HCT116 (cell line): ENCODE results near the gene LAPTM4A. TPM values are rescaled to one million over a fixed set of nuclear protein-coding genes. Genes with fewer than 3 reads are reported as not detected.

Experiments used
- ATAC-seq: fragments of 200-7000 bp; cut with Tn5 transposase; 2 replicates; pipeline ENCODE4 v1.9.1; 2020; ENCODE audit warnings: mild to moderate bottlenecking, moderate library complexity
- BruUV-seq: library from RNA; stranded (reverse); fragments of 400-500 nt; replicated peaks from 2 replicates; lab custom pipeline; 2021; lab: Mats Ljungman, UMichigan
- CTCF ChIA-PET: fragments of 300-600 bp; sonication (Branson Sonifier 250); formaldehyde crosslinking; loops from one replicate; lab custom pipeline; 2021; ENCODE audit warnings: antibody characterized with exemption; lab: Charles Lee
- POLR2A ChIA-PET: fragments of 300-600, 350-600 bp; sonication (Branson Sonifier 250); formaldehyde crosslinking; loops from one replicate; lab custom pipeline; 2021; ENCODE audit warnings: antibody characterized with exemption; lab: Charles Lee
- RAD21 ChIA-PET, 2 experiments: fragments of 300-600 bp; sonication (Branson Sonifier 250); formaldehyde crosslinking; loops; one replicate each; lab custom pipeline; 2023; ENCODE audit warnings: low total read pairs in 2 of 2; ENCODE audit not compliant: uncharacterized antibody in 2 of 2, unreplicated experiment in 2 of 2, low non-redundant PET in 1 of 2; lab: Charles Lee
- DNase-seq: peaks from one replicate; pipeline ENCODE4 v3.0.0-alpha.2; 2010; ENCODE audit warnings: low read depth, low spot score
- H2AFZ ChIP-seq: fragments of 200-600 bp; shearing (Covaris generic), sonication (generic); 2 replicates; pipeline ENCODE4 v1.6.1; 2017; ENCODE audit warnings: low read depth, mixed run types, mixed read lengths, antibody characterized with exemption, low read length; ENCODE audit not compliant: poor library complexity, severe bottlenecking
- H3K27ac ChIP-seq: 2 replicates; pipeline ENCODE4 v1.5.1; 2012; ENCODE audit warnings: low read depth, low read length
- H3K27me3 ChIP-seq: fragments of 200-600 bp; sonication (generic); 2 replicates; pipeline ENCODE4 v1.6.1; 2016; ENCODE audit warnings: mixed run types, low read length, mixed read lengths; ENCODE audit not compliant: insufficient read depth
- H3K36me3 ChIP-seq, 2 experiments: fragments of 200-500 bp in 1 of 2; fragments of 200-600 bp in 1 of 2; sonication (Bioruptor generic) in 1 of 2; sonication (generic) in 1 of 2; 2 replicates each; pipeline versions ENCODE4 v1.5.1 to v1.6.1; 2014 to 2016; ENCODE audit warnings: low read length in 2 of 2, inconsistent platforms in 1 of 2, mixed read lengths in 1 of 2, mixed run types in 1 of 2; ENCODE audit not compliant: insufficient read depth in 2 of 2, control insufficient read depth in 1 of 2
- H3K4me1 ChIP-seq, 2 experiments: fragments of 200-600 bp in 1 of 2; sonication (generic) in 1 of 2; 2 replicates each; pipeline versions ENCODE4 v1.5.1 to v1.6.1; 2012 to 2017; ENCODE audit warnings: low read length in 2 of 2, inconsistent platforms in 1 of 2, mild to moderate bottlenecking in 1 of 2, mixed read lengths in 1 of 2, mixed run types in 1 of 2, moderate library complexity in 1 of 2; ENCODE audit not compliant: insufficient read depth in 2 of 2, control insufficient read depth in 1 of 2
- H3K4me2 ChIP-seq: fragments of 200-600 bp; sonication (generic); 2 replicates; pipeline ENCODE4 v1.6.1; 2017; ENCODE audit warnings: mixed run types, low read length, mixed read lengths
- H3K4me3 ChIP-seq, 2 experiments: fragments of 200-600 bp in 1 of 2; sonication (generic) in 1 of 2; replicated peaks in 1 of 2; 2 replicates each; pipeline ENCODE4 v1.5.1; 2011 to 2016; ENCODE audit warnings: low read length in 2 of 2, control low read depth in 1 of 2, low read depth in 1 of 2, mild to moderate bottlenecking in 1 of 2, mixed read lengths in 1 of 2, mixed run types in 1 of 2
- H3K79me2 ChIP-seq: fragments of 200-600 bp; sonication (generic); 2 replicates; pipeline ENCODE4 v1.6.1; 2017; ENCODE audit warnings: mild to moderate bottlenecking, mixed run types, low read length, moderate library complexity, mixed read lengths; ENCODE audit not compliant: insufficient read depth
- H3K9ac ChIP-seq: fragments of 200-600 bp; sonication (generic); 2 replicates; pipeline ENCODE4 v1.6.1; 2016; ENCODE audit warnings: low read length, mixed read lengths
- H3K9me2 ChIP-seq: fragments of 200-600 bp; sonication (generic), shearing (Covaris generic); 2 replicates; pipeline ENCODE4 v1.6.1; 2017; ENCODE audit warnings: mixed run types, mild to moderate bottlenecking, moderate library complexity; ENCODE audit not compliant: insufficient read depth
- H3K9me3 ChIP-seq, 2 experiments: fragments of 200-500 bp in 1 of 2; fragments of 200-600 bp in 1 of 2; sonication (Bioruptor generic) in 1 of 2; sonication (generic) in 1 of 2; 2 replicates each; pipeline ENCODE4 v1.6.1; 2014 to 2017; ENCODE audit warnings: low read length in 2 of 2, mixed read lengths in 2 of 2, inconsistent platforms in 1 of 2, low read depth in 1 of 2, mild to moderate bottlenecking in 1 of 2, mixed run types in 1 of 2, moderate library complexity in 1 of 2; ENCODE audit not compliant: control insufficient read depth in 1 of 2, insufficient read depth in 1 of 2
- H4K20me1 ChIP-seq: fragments of 200-600 bp; sonication (generic), shearing (Covaris generic); 2 replicates; pipeline ENCODE4 v1.6.1; 2017; ENCODE audit warnings: mixed run types, mild to moderate bottlenecking, moderate library complexity; ENCODE audit not compliant: insufficient read depth
- ATF3 ChIP-seq: IDR thresholded peaks from 2 replicates; pipeline ENCODE4 v1.6.1; 2012
- CTCF ChIP-seq, 3 experiments: fragments of 200-600 bp in 1 of 3; sonication (generic) in 1 of 3; IDR thresholded peaks in 2 of 3; conservative IDR thresholded peaks in 1 of 3; 2 replicates each; pipeline ENCODE4 v1.5.1; 2012 to 2017; ENCODE audit warnings: low read depth in 2 of 3, low read length in 2 of 3, antibody characterized with exemption in 1 of 3, borderline replicate concordance in 1 of 3, control low read depth in 1 of 3, mild to moderate bottlenecking in 1 of 3, mixed read lengths in 1 of 3, mixed run types in 1 of 3, moderate library complexity in 1 of 3; ENCODE audit not compliant: insufficient read depth in 1 of 3
- EGR1 ChIP-seq: IDR thresholded peaks from 2 replicates; pipeline ENCODE4 v1.6.1; 2012; ENCODE audit warnings: low read depth
- ELF1 ChIP-seq: IDR thresholded peaks from 2 replicates; pipeline ENCODE4 v1.6.1; 2012; ENCODE audit warnings: low read depth, borderline replicate concordance
- EZH2 ChIP-seq: fragments of 200-600 bp; sonication (generic); IDR thresholded peaks from 2 replicates; pipeline ENCODE4 v1.6.1; 2017; ENCODE audit warnings: antibody characterized with exemption, mixed run types
- EZH2phosphoT487 ChIP-seq: fragments of 200-600 bp; IDR thresholded peaks from 2 replicates; pipeline ENCODE4 v1.6.1; 2018; ENCODE audit warnings: antibody characterized with exemption, borderline replicate concordance
- FOSL1 ChIP-seq: IDR thresholded peaks from 2 replicates; pipeline ENCODE4 v1.6.1; 2012; ENCODE audit warnings: low read depth
- JUND ChIP-seq: IDR thresholded peaks from 2 replicates; pipeline ENCODE4 v1.6.1; 2012
- MAX ChIP-seq: IDR thresholded peaks from 2 replicates; pipeline ENCODE4 v1.6.1; 2012
- POLR2A ChIP-seq: IDR thresholded peaks from 2 replicates; pipeline ENCODE4 v1.7.0; 2011; ENCODE audit warnings: borderline replicate concordance; ENCODE audit not compliant: insufficient read depth, insufficient read length; ENCODE audit errors: extremely low read depth
- POLR2AphosphoS5 ChIP-seq: IDR thresholded peaks from 2 replicates; pipeline ENCODE4 v1.6.1; 2011; ENCODE audit warnings: mild to moderate bottlenecking, low read depth, low read length, moderate library complexity
- RAD21 ChIP-seq: IDR thresholded peaks from 2 replicates; pipeline ENCODE4 v1.6.1; 2012; ENCODE audit warnings: low read depth, mild to moderate bottlenecking
- REST ChIP-seq: IDR thresholded peaks from 2 replicates; pipeline ENCODE4 v1.6.1; 2012; ENCODE audit warnings: low read depth
- SIN3A ChIP-seq: IDR thresholded peaks from 2 replicates; pipeline ENCODE4 v1.6.1; 2012; ENCODE audit warnings: low read depth
- SRF ChIP-seq: IDR thresholded peaks from 2 replicates; pipeline ENCODE4 v1.6.1; 2012; ENCODE audit warnings: low read depth
- TCF7L2 ChIP-seq: IDR thresholded peaks from 2 replicates; pipeline ENCODE4 v1.7.0; 2011; ENCODE audit warnings: borderline replicate concordance, inconsistent platforms; ENCODE audit not compliant: insufficient read depth, insufficient read length; ENCODE audit errors: extremely low read depth
- YY1 ChIP-seq: IDR thresholded peaks from 2 replicates; pipeline ENCODE4 v1.6.1; 2011; ENCODE audit warnings: low read length, low read depth, moderate library complexity, mild to moderate bottlenecking; ENCODE audit not compliant: insufficient replicate concordance; ENCODE audit errors: extremely low read depth
- ZFX ChIP-seq: fragments of 450-650 bp; IDR thresholded peaks from 2 replicates; pipeline ENCODE4 v1.6.1; 2017
- ZNF274 ChIP-seq: fragments of 200-500 bp; sonication (Bioruptor generic); IDR thresholded peaks from 2 replicates; pipeline ENCODE4 v1.6.1; 2014; ENCODE audit warnings: mild to moderate bottlenecking, low read depth, low read length, inconsistent platforms
- intact Hi-C: fragments of 100-400 bp; cut with micrococcal nuclease; formaldehyde crosslinking; loops from 2 replicates; pipeline ENCODE4 v1.10.0; 2022
- total RNA-seq: library from RNA; stranded (reverse); gene quantifications from one replicate; pipeline ENCODE4 v1.2.1, GENCODE V29; 2021; ENCODE audit not compliant: unreplicated experiment
- TF ChIP-seq, protein P1 (sequence below): IDR thresholded peaks from 2 replicates; pipeline ENCODE4 v1.6.1; 2011; ENCODE audit warnings: mild to moderate bottlenecking, low read length, moderate library complexity; ENCODE audit not compliant: insufficient replicate concordance; ENCODE audit errors: extremely low read depth

Gene LAPTM4A
- total RNA-seq, 1 experiment from 2014 or later: 84.5 TPM

DNA sequence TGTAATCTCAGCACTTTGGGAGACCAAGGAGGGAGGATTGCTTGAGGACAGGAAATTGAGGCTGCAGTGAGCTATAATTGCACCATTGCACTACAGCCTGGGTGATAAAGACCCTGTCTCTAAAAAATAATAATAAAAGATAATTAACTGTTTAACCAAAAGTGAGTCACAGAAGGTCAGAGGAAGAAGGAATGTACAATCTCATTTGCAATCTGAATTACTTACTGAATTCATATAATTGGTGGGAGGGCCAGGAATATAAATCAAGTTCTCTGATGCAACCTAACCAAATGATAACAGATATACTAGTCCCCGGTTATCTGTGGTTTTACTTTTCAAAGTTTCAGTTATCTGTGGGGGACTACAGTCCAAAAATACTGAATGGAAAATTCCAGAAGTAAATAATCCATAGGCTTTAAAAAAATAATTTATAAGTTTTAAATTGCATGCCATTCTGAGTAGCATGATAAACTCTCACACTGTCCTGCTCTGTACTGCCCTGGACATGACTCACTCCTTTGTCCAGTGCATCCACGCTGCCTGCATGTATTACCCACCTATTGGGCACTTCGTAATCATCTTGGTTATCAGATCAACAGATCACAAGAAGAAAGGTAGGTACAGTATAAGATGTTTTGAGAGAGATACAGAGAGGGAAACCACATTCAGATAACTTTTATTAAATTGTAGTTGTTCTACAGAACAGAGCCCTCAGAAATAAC is 26.2 kb downstream of the LAPTM4A start:
- ChIA-PET POLR2A (no interaction called here), CTCF (interaction anchor here (2.1 kb wide), 1 partner anchor 10 kb away, joined by 15 read pairs; no protein-coding TSS in a partner anchor), RAD21 (no interaction called here)
- Histone ChIP-seq H3K9ac (no peak overlapping the region), H3K4me1 (no peaks in the 10 kb centered on the region), H3K27me3 (no peaks in the 10 kb centered on the region), H3K27ac (no peak overlapping the region), H3K36me3 (peaks cover 0 to 2% of the 10 kb centered on the region in 2 experiments; a peak in 1 of 4 replicates), H3K9me2 (no peaks in the 10 kb centered on the region), H4K20me1 (no peaks in the 10 kb centered on the region), H2AFZ (no peak overlapping the region), H3K79me2 (no peaks in the 10 kb centered on the region), H3K4me2 (no peak overlapping the region), H3K4me3 (no peak overlapping the region), H3K9me3 (no peaks in the 10 kb centered on the region)
- intact Hi-C loops: no loop called here
- DNase-seq: no peak
- BruUV-seq: no TSS peak
- TF ChIP-seq EGR1: no peak
- TF ChIP-seq SIN3A: no peak
- TF ChIP-seq EZH2phosphoT487: no peak
- TF ChIP-seq YY1: no peak
- no peak for TF ChIP-seq TCF7L2
- TF ChIP-seq SRF: no peak
- TF ChIP-seq ATF3: no peak
- TF ChIP-seq RAD21: no peak
- TF ChIP-seq MAX: no peak
- TF ChIP-seq ZFX: no peak
- no peak for TF ChIP-seq FOSL1
- TF ChIP-seq ELF1: no peak
- no peak for TF ChIP-seq POLR2AphosphoS5
- no peak for TF ChIP-seq REST
- no peak for TF ChIP-seq JUND
- TF ChIP-seq EZH2: no peak
- TF ChIP-seq CTCF (IDR thresholded peaks at IDR 0.05 in 2 of 3, conservative IDR thresholded peaks at IDR 0.05 in 1 of 3; ENCODE audit: borderline replicate concordance in 1 of 3, insufficient read depth in 1 of 3, low read depth in 2 of 3, low read length in 2 of 3): no peak
- TF ChIP-seq, protein P1, sequence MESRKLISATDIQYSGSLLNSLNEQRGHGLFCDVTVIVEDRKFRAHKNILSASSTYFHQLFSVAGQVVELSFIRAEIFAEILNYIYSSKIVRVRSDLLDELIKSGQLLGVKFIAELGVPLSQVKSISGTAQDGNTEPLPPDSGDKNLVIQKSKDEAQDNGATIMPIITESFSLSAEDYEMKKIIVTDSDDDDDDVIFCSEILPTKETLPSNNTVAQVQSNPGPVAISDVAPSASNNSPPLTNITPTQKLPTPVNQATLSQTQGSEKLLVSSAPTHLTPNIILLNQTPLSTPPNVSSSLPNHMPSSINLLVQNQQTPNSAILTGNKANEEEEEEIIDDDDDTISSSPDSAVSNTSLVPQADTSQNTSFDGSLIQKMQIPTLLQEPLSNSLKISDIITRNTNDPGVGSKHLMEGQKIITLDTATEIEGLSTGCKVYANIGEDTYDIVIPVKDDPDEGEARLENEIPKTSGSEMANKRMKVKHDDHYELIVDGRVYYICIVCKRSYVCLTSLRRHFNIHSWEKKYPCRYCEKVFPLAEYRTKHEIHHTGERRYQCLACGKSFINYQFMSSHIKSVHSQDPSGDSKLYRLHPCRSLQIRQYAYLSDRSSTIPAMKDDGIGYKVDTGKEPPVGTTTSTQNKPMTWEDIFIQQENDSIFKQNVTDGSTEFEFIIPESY: no peak
- no peak for TF ChIP-seq POLR2A
- TF ChIP-seq ZNF274: no peak
- no peak for ATAC-seq
